SK-N-MC (cell line): ENCODE measurements around the gene MAGI2.
A peak's percentile ranks its signal among the peaks of the same experiment; 100 is the strongest.

Experiments
- EZH2 ChIP-seq: fragments of 200-600 bp; sonication (generic); IDR thresholded peaks from one replicate; pipeline ENCODE4 v1.6.1; 2017; ENCODE audit warnings: antibody characterized with exemption
- POLR2AphosphoS5 ChIP-seq: IDR thresholded peaks from 2 replicates; pipeline ENCODE4 v1.6.1; 2012; ENCODE audit warnings: mild to moderate bottlenecking, low read depth, low read length, borderline replicate concordance

- TF ChIP-seq EZH2 (no peak), POLR2AphosphoS5 (peak; percentile 45; the same call in 1 of the 2 replicates)
Measured at GRCh38 chr7:78803501-78804127, 649.9 kb downstream of the MAGI2 start.
